HEK293 (cell line): Measurements from ENCODE around the gene ASB6.

Experiments used
- CTCF ChIP-seq: fragments of 450-650 bp; formaldehyde crosslinking; IDR thresholded peaks from 2 replicates; pipeline ENCODE4 v1.5.1; 2016; ENCODE audit warnings: missing biosample characterization, missing genetic modification characterization
- KLF8 ChIP-seq: fragments of 450-650 bp; formaldehyde crosslinking; IDR thresholded peaks from 2 replicates; pipeline ENCODE4 v1.5.1; 2016; ENCODE audit warnings: missing biosample characterization, missing genetic modification characterization
- PRDM4 ChIP-seq: fragments of 450-650 bp; formaldehyde crosslinking; IDR thresholded peaks from 2 replicates; pipeline ENCODE4 v1.5.1; 2017; ENCODE audit warnings: missing biosample characterization, missing genetic modification characterization
- RBAK ChIP-seq: fragments of 450-650 bp; formaldehyde crosslinking; IDR thresholded peaks from 2 replicates; pipeline ENCODE4 v1.5.1; 2016; ENCODE audit warnings: missing biosample characterization, missing genetic modification characterization
- YY1 ChIP-seq: fragments of 450-650 bp; formaldehyde crosslinking; IDR thresholded peaks from 2 replicates; pipeline ENCODE4 v1.5.1; 2018; ENCODE audit warnings: missing biosample characterization, missing genetic modification characterization
- ZBTB49 ChIP-seq: fragments of 450-650 bp; formaldehyde crosslinking; IDR thresholded peaks from 2 replicates; pipeline ENCODE4 v1.5.1; 2016; ENCODE audit warnings: missing biosample characterization, missing genetic modification characterization, low read depth
- ZNF248 ChIP-seq: fragments of 450-650 bp; formaldehyde crosslinking; IDR thresholded peaks from 2 replicates; pipeline ENCODE4 v1.5.1; 2017; ENCODE audit warnings: missing biosample characterization, missing genetic modification characterization
- ZNF274 ChIP-seq, 2 experiments: fragments of 200-500 bp in 1 of 2; fragments of 450-650 bp in 1 of 2; sonication (Bioruptor generic) in 1 of 2; formaldehyde crosslinking in 1 of 2; IDR thresholded peaks; 2 replicates each; pipeline versions ENCODE4 v1.5.1 to v1.6.1; 2014 to 2016; ENCODE audit warnings: borderline replicate concordance in 1 of 2, inconsistent platforms in 1 of 2, low read length in 1 of 2, missing biosample characterization in 1 of 2, missing genetic modification characterization in 1 of 2
- ZNF341 ChIP-seq: fragments of 450-650 bp; formaldehyde crosslinking; IDR thresholded peaks from 2 replicates; pipeline ENCODE4; 2016; ENCODE audit warnings: low read depth, missing biosample characterization, missing genetic modification characterization
- ZNF433 ChIP-seq: fragments of 450-650 bp; formaldehyde crosslinking; IDR thresholded peaks from 2 replicates; pipeline ENCODE4 v1.5.1; 2016; ENCODE audit warnings: missing biosample characterization, missing genetic modification characterization, low read depth
- ZNF473 ChIP-seq: fragments of 450-650 bp; formaldehyde crosslinking; IDR thresholded peaks from 2 replicates; pipeline ENCODE4 v1.5.1; 2017; ENCODE audit warnings: missing biosample characterization, missing genetic modification characterization
- ZNF639 ChIP-seq: fragments of 450-650 bp; formaldehyde crosslinking; IDR thresholded peaks from 2 replicates; pipeline ENCODE4 v1.5.1; 2016; ENCODE audit warnings: missing biosample characterization, missing genetic modification characterization
- TF ChIP-seq, protein P1 (sequence below): fragments of 450-650 bp; formaldehyde crosslinking; IDR thresholded peaks from 2 replicates; pipeline ENCODE4 v1.5.1; 2016; ENCODE audit warnings: missing biosample characterization, missing genetic modification characterization
- TF ChIP-seq, protein P2 (sequence below): fragments of 450-650 bp; formaldehyde crosslinking; IDR thresholded peaks from 2 replicates; pipeline ENCODE4 v1.5.1; 2016; ENCODE audit warnings: missing biosample characterization, missing genetic modification characterization

DNA sequence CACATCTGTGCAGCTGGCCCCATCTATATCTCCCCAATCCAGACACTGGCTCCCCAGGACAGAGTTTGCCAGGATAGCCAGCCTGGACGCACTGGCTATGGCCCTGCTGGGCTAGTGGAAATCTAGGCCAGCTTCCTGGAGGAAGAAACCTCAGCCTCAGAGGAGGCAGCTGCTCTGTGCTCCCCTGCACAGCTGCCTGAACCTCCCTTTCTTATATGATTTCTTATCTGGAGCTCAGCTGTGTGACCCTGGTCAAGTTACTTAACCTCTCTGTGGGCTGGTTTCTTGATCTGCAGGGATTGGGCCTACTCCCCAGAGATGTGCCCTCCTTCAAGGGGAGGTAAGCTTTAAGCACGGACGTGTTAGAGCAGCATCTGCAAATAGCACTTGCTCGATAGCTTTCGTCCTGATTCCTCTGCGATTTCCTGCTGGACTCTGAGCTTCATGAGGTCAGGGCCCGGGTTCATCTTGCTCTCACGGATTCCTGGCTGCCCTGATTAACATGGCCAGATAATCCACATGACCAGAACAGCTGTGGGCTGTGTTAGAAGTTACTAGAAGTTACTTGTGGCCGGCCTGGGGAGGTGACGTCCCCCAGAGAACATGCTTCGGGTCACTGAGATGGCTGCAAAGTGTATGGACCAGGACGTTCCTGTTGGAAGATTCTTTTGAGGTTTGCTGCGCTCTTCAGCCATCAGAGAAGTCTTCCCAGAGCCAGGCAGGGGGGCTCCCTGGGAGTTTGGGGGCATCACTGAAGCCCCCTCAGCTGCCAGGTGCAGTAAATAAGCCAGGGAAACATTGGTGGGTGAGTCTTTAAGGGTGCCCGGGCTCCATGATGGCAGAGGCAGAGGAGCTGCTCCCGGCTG, 35.6 kb downstream of the ASB6 start:
- no peak for TF ChIP-seq ZNF433 (tag by site-specific recombination)
- no peak for TF ChIP-seq CTCF
- TF ChIP-seq RBAK (tag by site-specific recombination) = no peak
- TF ChIP-seq, protein P1, sequence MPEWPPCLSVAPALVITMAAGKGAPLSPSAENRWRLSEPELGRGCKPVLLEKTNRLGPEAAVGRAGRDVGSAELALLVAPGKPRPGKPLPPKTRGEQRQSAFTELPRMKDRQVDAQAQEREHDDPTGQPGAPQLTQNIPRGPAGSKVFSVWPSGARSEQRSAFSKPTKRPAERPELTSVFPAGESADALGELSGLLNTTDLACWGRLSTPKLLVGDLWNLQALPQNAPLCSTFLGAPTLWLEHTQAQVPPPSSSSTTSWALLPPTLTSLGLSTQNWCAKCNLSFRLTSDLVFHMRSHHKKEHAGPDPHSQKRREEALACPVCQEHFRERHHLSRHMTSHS = no peak
- no peak for TF ChIP-seq PRDM4
- no peak for TF ChIP-seq ZBTB49
- TF ChIP-seq ZNF248 (tag by site-specific recombination) = no peak
- TF ChIP-seq ZNF341 (tag by site-specific recombination) = no peak
- no peak for TF ChIP-seq ZNF274 (IDR thresholded peaks at IDR 0.05; ENCODE audit: low read length)
- no peak for TF ChIP-seq ZNF274 (tag by site-specific recombination; IDR thresholded peaks at IDR 0.05; ENCODE audit: borderline replicate concordance)
- TF ChIP-seq KLF8 = no peak
- TF ChIP-seq, protein P2, sequence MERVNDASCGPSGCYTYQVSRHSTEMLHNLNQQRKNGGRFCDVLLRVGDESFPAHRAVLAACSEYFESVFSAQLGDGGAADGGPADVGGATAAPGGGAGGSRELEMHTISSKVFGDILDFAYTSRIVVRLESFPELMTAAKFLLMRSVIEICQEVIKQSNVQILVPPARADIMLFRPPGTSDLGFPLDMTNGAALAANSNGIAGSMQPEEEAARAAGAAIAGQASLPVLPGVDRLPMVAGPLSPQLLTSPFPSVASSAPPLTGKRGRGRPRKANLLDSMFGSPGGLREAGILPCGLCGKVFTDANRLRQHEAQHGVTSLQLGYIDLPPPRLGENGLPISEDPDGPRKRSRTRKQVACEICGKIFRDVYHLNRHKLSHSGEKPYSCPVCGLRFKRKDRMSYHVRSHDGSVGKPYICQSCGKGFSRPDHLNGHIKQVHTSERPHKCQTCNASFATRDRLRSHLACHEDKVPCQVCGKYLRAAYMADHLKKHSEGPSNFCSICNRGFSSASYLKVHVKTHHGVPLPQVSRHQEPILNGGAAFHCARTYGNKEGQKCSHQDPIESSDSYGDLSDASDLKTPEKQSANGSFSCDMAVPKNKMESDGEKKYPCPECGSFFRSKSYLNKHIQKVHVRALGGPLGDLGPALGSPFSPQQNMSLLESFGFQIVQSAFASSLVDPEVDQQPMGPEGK (tag by site-specific recombination) = no peak
- no peak for TF ChIP-seq ZNF639 (tag by site-specific recombination)
- TF ChIP-seq ZNF473 = no peak
- no peak for TF ChIP-seq YY1 (tag by site-specific recombination)
